ENCODE measurements around the gene TAF11.

DNA sequence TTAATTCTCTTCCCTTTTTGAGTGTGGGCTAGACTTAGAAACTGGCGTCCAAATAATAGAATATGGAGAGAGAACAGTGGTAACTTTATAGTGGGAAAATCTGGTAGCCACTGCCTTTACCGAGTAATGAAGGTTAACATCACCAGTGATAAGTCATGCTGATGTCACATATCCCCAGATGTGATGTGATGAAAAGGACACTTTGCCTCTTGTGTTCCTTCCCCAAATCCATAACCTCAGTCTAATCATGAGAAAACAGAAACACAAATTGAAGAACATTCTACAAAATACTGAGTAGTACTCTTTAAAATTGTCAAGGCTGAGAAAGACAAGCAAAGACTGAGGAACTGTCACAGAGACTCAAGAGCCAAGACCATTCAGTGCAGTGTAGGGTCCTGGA is 19.0 kb upstream of the TAF11 start:
- no peak for TF ChIP-seq NFIC (IDR thresholded peaks at IDR 0.05)
- no peak for TF ChIP-seq EGR1 (IDR thresholded peaks at IDR 0.05)
- TF ChIP-seq, protein P1, sequence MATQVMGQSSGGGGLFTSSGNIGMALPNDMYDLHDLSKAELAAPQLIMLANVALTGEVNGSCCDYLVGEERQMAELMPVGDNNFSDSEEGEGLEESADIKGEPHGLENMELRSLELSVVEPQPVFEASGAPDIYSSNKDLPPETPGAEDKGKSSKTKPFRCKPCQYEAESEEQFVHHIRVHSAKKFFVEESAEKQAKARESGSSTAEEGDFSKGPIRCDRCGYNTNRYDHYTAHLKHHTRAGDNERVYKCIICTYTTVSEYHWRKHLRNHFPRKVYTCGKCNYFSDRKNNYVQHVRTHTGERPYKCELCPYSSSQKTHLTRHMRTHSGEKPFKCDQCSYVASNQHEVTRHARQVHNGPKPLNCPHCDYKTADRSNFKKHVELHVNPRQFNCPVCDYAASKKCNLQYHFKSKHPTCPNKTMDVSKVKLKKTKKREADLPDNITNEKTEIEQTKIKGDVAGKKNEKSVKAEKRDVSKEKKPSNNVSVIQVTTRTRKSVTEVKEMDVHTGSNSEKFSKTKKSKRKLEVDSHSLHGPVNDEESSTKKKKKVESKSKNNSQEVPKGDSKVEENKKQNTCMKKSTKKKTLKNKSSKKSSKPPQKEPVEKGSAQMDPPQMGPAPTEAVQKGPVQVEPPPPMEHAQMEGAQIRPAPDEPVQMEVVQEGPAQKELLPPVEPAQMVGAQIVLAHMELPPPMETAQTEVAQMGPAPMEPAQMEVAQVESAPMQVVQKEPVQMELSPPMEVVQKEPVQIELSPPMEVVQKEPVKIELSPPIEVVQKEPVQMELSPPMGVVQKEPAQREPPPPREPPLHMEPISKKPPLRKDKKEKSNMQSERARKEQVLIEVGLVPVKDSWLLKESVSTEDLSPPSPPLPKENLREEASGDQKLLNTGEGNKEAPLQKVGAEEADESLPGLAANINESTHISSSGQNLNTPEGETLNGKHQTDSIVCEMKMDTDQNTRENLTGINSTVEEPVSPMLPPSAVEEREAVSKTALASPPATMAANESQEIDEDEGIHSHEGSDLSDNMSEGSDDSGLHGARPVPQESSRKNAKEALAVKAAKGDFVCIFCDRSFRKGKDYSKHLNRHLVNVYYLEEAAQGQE (IDR thresholded peaks at IDR 0.05; ENCODE audit: low read depth), result no peak
- TF ChIP-seq, protein P2, sequence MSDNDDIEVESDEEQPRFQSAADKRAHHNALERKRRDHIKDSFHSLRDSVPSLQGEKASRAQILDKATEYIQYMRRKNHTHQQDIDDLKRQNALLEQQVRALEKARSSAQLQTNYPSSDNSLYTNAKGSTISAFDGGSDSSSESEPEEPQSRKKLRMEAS (IDR thresholded peaks at IDR 0.05), result no peak
- no peak for TF ChIP-seq EP300 (IDR thresholded peaks at IDR 0.05; ENCODE audit: borderline replicate concordance)
- TF ChIP-seq YY1 (IDR thresholded peaks at IDR 0.05; ENCODE audit: low read depth), result no peak
- no peak for TF ChIP-seq TAF1 (IDR thresholded peaks at IDR 0.05; ENCODE audit: low read depth)

All from Ishikawa (cell line).